Heart left ventricle (tissue), 13 donors: ENCODE results near the gene POLR2C.

Experiments used
- CTCF ChIP-seq, 12 donors: fragments of 200-600 bp; sonication (generic) in 4 of 12; IDR thresholded peaks; one replicate each; pipeline versions ENCODE4 v1.5.0 to v1.8.0; 2018 to 2022; ENCODE audit warnings: antibody characterized with exemption in 12 of 12, mild to moderate bottlenecking in 5 of 12
- POLR2A ChIP-seq, 2 donors: fragments of 450-650 bp; IDR thresholded peaks; one replicate each; pipeline ENCODE4 v1.6.1; 2017; ENCODE audit warnings: antibody characterized with exemption in 2 of 2, mild to moderate bottlenecking in 2 of 2, moderate library complexity in 2 of 2
- donor health status: ischemic (EF 13 %, LVEDD 7.1; RV severe dilation, severe dysfunction).
- donor health status: DM: no; HTN: yes; CAD: no.
- donor health status: DM: no; HTN: no; CAD: no.
- donor health status: ischemic (EF 25% LVEDD 6.9; RV normal size, moderate dysfunction).
- donor health status: ischemic (EF 25% LVEDD 5.7; RV mildly dilated, moderate dysfunction).
- donor health status: ischemic (EF 35%, LVEDD 5.7; RV mildly dilated, moderate dysfunction).
- donor health status: nonischemic (EF 11% LVEDD 7.7; RV severe dilation, severe dysfunction).
- donor health status: DM: yes; HTN: yes; CAD: no.
- donor health status: PGD.
- donor health status: ischemic (EF 29% LVEDD 5.4; RV normal size, mild dysfunction).
- donor health status: nonischemic (EF 23%, LVEDD 6.1; RV moderate dilation, normal function).

- TF ChIP-seq CTCF (IDR thresholded peaks at IDR 0.05) (no peak), POLR2A (IDR thresholded peaks at IDR 0.05) (no peak)
Measured at GRCh38 chr16:57498031-57498430, 35.6 kb downstream of the POLR2C start.
